GM23338 (cell line): ENCODE results near the gene IL31.

Source experiments
- CTCF ChIP-seq, 2 experiments: fragments of 200-600 bp in 1 of 2; sonication (generic) in 1 of 2; conservative IDR thresholded peaks; 2 replicates each; pipeline versions ENCODE4 v1.5.1 to v1.6.1; 2016 to 2017; ENCODE audit warnings: antibody characterized with exemption in 2 of 2, low read depth in 2 of 2, mild to moderate bottlenecking in 2 of 2, moderate library complexity in 1 of 2
- ETS1 ChIP-seq: IDR thresholded peaks from 2 replicates; pipeline ENCODE4 v1.6.1; 2016; ENCODE audit warnings: antibody characterized with exemption
- EZH2 ChIP-seq: fragments of 200-600 bp; sonication (generic); IDR thresholded peaks from one replicate; pipeline ENCODE4 v1.8.0; 2017; ENCODE audit warnings: antibody characterized with exemption, mild to moderate bottlenecking, low read depth; ENCODE audit not compliant: unreplicated experiment
- EZH2phosphoT487 ChIP-seq: fragments of 200-600 bp; sonication (generic); IDR thresholded peaks from one replicate; pipeline ENCODE4 v1.8.1; 2018; ENCODE audit warnings: antibody characterized with exemption; ENCODE audit not compliant: unreplicated experiment
- JUNB ChIP-seq: IDR thresholded peaks from one replicate; pipeline ENCODE4 v1.6.1; 2016; ENCODE audit warnings: antibody characterized with exemption; ENCODE audit not compliant: unreplicated experiment
- NANOG ChIP-seq: IDR thresholded peaks from 2 replicates; pipeline ENCODE4 v1.6.1; 2016; ENCODE audit warnings: antibody characterized with exemption, borderline replicate concordance
- POLR2AphosphoS5 ChIP-seq: IDR thresholded peaks from 2 replicates; pipeline ENCODE4 v1.6.1; 2016; ENCODE audit warnings: antibody characterized with exemption, low read depth
- REST ChIP-seq: IDR thresholded peaks from one replicate; pipeline ENCODE4 v1.6.1; 2018; ENCODE audit warnings: antibody characterized with exemption; ENCODE audit not compliant: unreplicated experiment
- ZNF114 ChIP-seq: fragments of 250-450 bp; sonication (Bioruptor Pico); IDR thresholded peaks from 2 replicates; pipeline ENCODE4 v1.5.0; 2020; ENCODE audit warnings: mild to moderate bottlenecking, moderate library complexity

- no peak for TF ChIP-seq CTCF (conservative IDR thresholded peaks at IDR 0.05; ENCODE audit: low read depth in 2 of 2)
- TF ChIP-seq REST, result no peak
- no peak for TF ChIP-seq EZH2
- no peak for TF ChIP-seq EZH2phosphoT487
- no peak for TF ChIP-seq NANOG
- no peak for TF ChIP-seq ZNF114 (CRISPR knock-in tag)
- no peak for TF ChIP-seq POLR2AphosphoS5
- TF ChIP-seq JUNB, result no peak
- no peak for TF ChIP-seq ETS1
Observed at GRCh38 chr12:122155705-122156104, 18.3 kb downstream of the IL31 start.
